AG09309 (cell line): Measurements from ENCODE around the gene HNRNPF.

Source experiments
- DNase-seq: peaks from one replicate; pipeline ENCODE4 v3.0.0-alpha.2; 2010; ENCODE audit warnings: low read depth
- H3K4me3 ChIP-seq: 2 replicates; pipeline ENCODE4 v1.5.1; 2011; ENCODE audit warnings: mild to moderate bottlenecking, low read depth, low read length, moderate library complexity; ENCODE audit not compliant: control insufficient read depth
- TF ChIP-seq, protein P1 (sequence below): IDR thresholded peaks from 2 replicates; pipeline ENCODE4 v1.5.1; 2011; ENCODE audit warnings: mild to moderate bottlenecking, low read depth, low read length, inconsistent platforms; ENCODE audit not compliant: insufficient read depth, control insufficient read depth; ENCODE audit errors: missing control alignments

HNRNPF gene

DNA sequence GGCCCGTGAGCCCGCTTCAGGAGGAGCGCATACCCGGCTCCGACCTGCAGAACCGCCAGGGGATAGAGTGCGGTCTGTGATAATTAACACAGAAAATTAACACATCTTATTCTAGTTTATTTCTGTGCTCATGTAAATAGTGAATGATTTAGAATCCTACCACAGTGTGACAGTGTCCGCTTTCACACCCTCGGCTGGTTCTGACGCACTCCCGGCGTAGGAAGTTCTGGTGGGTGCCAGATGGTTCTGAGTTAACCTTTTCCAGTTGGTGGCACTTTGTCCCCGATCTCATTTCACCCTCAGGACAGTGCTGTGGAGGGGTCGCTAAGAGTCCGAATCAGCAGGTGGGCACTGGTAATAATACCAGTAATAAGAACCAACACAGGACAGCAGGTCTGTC, 65.9 kb downstream of the HNRNPF start:
- no peak for DNase-seq
- no peak overlapping the region for H3K4me3 ChIP-seq
- TF ChIP-seq, protein P1, sequence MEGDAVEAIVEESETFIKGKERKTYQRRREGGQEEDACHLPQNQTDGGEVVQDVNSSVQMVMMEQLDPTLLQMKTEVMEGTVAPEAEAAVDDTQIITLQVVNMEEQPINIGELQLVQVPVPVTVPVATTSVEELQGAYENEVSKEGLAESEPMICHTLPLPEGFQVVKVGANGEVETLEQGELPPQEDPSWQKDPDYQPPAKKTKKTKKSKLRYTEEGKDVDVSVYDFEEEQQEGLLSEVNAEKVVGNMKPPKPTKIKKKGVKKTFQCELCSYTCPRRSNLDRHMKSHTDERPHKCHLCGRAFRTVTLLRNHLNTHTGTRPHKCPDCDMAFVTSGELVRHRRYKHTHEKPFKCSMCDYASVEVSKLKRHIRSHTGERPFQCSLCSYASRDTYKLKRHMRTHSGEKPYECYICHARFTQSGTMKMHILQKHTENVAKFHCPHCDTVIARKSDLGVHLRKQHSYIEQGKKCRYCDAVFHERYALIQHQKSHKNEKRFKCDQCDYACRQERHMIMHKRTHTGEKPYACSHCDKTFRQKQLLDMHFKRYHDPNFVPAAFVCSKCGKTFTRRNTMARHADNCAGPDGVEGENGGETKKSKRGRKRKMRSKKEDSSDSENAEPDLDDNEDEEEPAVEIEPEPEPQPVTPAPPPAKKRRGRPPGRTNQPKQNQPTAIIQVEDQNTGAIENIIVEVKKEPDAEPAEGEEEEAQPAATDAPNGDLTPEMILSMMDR: no peak

DNA sequence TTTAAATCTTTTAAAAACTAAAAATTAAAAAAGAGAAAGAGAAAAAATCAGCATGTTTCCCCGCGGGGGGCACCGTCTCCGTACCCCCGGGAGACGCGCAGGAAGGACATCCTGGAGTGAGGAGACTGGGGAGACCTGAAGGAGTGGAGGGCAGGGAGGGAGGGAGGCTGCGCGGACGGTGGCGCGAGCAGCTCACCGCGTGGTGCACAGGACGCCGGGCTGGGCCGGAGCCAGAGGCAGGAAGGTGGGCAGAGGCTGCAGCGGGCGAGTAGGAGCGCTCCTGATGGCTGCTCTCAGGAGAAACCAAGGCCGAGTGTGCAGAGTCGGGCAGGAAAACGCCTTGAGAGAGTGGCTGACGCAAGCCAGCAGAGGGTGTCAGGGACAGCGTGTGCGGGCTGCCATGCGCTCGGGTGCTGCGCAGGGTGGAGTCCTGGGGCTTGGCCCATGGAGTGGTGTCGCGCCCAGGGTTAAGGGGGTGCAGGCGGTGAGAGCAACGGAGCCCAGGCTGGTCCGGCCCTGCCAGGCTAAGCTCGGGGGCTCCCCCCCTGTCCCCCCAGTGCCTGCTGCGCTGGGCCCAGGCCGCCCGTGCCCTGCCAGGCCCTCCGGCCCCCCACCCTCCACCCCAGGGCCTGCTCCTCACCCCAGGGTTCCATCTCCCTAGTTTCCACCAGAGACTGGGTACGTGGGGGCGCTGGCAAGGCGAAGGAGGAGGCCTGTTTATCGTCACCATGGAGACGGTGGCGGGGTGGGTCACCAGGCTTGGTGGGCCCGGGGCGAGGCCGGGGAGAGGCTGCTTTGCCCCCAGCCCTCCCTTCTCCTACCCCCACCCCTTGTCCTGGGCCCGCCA, 66.5 kb downstream of the HNRNPF start:
- H3K4me3 ChIP-seq: no peak overlapping the region
- no peak for DNase-seq
- TF ChIP-seq, protein P1: no peak

DNA sequence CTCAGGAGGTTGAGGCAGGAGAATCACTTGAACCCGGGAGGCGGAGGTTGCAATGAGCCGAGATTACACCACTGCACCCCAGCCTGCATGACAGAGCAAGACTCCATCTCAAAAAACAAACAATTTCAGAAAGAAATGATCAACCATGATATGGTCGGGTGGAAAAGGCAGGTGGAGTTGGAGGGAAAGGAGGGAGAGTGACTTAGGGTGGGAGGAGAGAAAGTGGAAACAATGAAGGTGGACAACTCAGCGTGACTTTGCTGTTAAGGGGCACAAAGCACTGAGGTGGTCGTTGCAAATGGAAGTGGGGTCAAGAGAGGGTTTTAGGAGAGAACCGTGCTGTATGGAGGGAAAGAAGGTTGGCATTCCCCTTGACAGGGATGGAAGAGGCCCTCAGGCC, 67.5 kb downstream of the HNRNPF start:
- TF ChIP-seq, protein P1: no peak
- no peak for DNase-seq
- H3K4me3 ChIP-seq: no peak overlapping the region

DNA sequence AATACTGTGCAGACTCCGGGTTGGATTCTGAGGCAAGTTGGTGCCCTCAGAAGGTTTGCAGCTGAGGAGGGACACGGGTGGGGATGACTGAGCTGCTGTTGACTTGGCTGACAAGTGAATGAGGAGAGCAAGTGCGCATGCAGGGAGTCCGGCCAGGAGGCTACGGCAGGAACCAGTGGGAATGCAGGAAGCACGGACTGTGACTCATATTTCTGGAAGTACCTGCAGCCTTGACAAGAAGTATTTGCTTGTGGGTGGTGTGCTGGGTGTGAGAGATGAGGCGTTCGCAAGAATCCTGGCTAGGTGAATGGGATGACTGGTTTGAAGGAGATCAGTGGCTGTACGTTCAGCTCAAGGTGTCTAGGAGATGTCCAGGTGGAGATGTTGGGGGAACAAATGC, 68.4 kb downstream of the HNRNPF start:
- no peak overlapping the region for H3K4me3 ChIP-seq
- TF ChIP-seq, protein P1: no peak
- no peak for DNase-seq

DNA sequence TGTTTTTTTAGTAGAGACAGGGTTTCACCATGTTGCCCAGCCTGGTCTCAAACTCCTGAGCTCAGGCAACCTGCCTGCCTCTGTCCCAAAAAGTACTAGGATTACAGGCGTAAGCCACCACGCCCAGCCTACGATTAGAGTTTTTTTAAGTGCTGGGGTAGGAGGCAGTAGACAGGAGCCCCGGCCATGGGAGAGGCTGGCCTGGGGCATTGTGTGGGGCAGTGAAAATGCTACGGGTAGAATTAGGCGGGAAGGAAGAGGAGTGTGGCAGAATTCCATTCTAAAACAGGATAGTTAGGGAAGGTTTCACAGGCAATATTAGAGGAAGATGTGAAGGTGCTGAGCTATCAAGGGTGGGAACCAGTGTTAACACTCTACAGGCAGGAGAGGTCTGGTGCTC, 68.9 kb downstream of the HNRNPF start:
- DNase-seq: no peak
- TF ChIP-seq, protein P1: no peak
- H3K4me3 ChIP-seq: no peak overlapping the region

DNA sequence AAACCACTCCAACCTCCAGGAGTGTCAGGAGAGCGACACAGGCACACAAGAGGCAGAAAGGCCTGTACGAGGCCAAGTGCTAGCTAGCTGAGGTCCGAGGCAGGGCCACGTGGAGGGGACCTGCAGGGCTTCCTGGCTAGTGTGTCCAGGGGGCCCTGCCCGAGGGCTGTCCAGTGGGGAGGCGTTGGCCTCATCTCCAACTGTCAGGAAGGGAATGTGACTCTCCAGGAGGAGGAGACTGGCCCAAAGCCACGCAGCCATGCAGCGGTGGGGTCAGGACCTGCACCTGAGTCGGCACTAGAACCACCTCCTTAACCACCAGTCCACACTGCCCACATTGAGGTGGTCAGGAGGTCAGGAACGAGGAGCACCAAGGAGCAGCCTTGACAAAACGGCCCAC, 69.8 kb downstream of the HNRNPF start:
- no peak for DNase-seq
- TF ChIP-seq, protein P1: no peak
- no peak overlapping the region for H3K4me3 ChIP-seq
